ENCODE measurements around the gene AARS2.

- TF ChIP-seq CEBPB (IDR thresholded peaks at IDR 0.05; ENCODE audit: low read depth, low read length) (no peak), CTCF (IDR thresholded peaks at IDR 0.05; ENCODE audit: control extremely low read depth in 1 of 3, insufficient read depth in 1 of 3, low read depth in 1 of 3, low read length in 3 of 3) (no peak), TBP (IDR thresholded peaks at IDR 0.05; ENCODE audit: low read depth, low read length) (no peak), MAFK (IDR thresholded peaks at IDR 0.05; ENCODE audit: low read depth, low read length) (no peak), TAF7 (optimal IDR thresholded peaks at IDR 0.05; ENCODE audit: borderline replicate concordance, low read depth, low read length) (no peak), RFX5 (IDR thresholded peaks at IDR 0.05; ENCODE audit: borderline replicate concordance, low read depth, low read length) (no peak), GABPA (IDR thresholded peaks at IDR 0.05; ENCODE audit: borderline replicate concordance, insufficient read depth, low read length) (no peak), CREB1 (IDR thresholded peaks at IDR 0.05) (no peak), EP300 (IDR thresholded peaks at IDR 0.05; ENCODE audit: borderline replicate concordance in 1 of 2, low read depth in 2 of 2, low read length in 2 of 2) (no peak)
Observed at GRCh38 chr6:44292661-44293365, 20.3 kb downstream of the AARS2 start.
